ENCODE data around the gene ROBO1. TPM values are rescaled to one million over a fixed set of nuclear protein-coding genes. Genes with fewer than 3 reads are reported as not detected.

ROBO1 gene
- total RNA-seq, 4 donors from 2014 or later: 8.6 to 26.3 (median 16.6) TPM

GRCh38 chr3:78814893-78815562, 952.8 kb downstream of the ROBO1 start:
- no peak for DNase-seq
- 93 to 94% methylated on average over 3 of the region's 3 CpGs for WGBS, 2 donors
- Histone ChIP-seq H3K4me3 (replicated peaks in 1 of 3) (no peak overlapping the region), H3K4me1 (no peaks in the 10 kb centered on the region), H3K9me3 (no peaks in the 10 kb centered on the region), H3K27ac (no peak overlapping the region), H3K36me3 (no peaks in the 10 kb centered on the region), H3K27me3 (no peaks in the 10 kb centered on the region)
- no peak for TF ChIP-seq CTCF (IDR thresholded peaks at IDR 0.05)
- no peak for TF ChIP-seq POLR2A (IDR thresholded peaks at IDR 0.05)
- intact Hi-C loops (cut with DNase I): no loop called here

DNA sequence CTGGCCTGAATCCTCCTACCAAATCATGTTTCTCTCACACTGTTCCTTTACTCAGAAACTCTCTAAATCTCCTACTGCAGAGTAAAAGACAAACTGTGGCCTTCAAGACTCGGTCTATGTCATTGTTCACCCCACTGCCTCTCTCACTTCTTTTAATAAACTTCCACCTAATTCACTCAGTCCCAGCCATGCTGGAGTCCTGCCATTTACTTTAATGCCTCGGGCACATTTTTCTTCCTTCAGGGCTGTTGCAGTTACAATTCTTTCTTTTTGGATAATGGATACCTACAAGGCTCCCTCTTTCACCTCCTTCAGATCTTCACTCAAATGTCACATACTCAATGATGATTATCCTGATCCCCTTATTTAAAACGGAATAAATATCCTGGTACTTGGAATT, 955.6 kb downstream of the ROBO1 start:
- WGBS, 2 donors: 77 to 79% methylated on average over 3 of the region's 3 CpGs
- no peaks in the 10 kb centered on the region for H3K36me3 ChIP-seq
- intact Hi-C loops (cut with DNase I): no loop called here
- H3K27me3 ChIP-seq: no peaks in the 10 kb centered on the region
- no peak overlapping the region for H3K27ac ChIP-seq
- DNase-seq: no peak
- no peak for TF ChIP-seq POLR2A (IDR thresholded peaks at IDR 0.05)
- TF ChIP-seq CTCF (IDR thresholded peaks at IDR 0.05): no peak
- H3K4me1 ChIP-seq: no peaks in the 10 kb centered on the region
- no peaks in the 10 kb centered on the region for H3K9me3 ChIP-seq
- H3K4me3 ChIP-seq (replicated peaks in 1 of 3): no peak overlapping the region

DNA sequence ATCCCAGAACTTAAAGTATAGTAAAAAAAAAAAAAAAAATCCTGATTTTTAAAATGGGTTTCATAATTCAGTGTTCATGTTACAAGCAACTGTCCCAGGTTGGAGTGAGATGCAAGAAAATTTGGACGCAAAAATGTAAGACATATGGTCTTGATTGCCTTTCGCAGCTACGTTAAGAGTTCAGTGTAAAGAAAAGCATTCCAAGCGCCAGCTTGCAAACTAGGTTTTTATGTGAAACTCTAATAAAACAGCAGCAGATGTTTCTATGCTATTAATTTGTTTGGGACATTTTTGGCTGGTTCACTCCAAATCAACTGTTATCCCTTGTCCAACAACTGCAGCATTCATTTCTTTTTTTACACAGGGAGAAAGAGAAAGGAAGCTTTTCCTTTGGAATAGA, 957.8 kb downstream of the ROBO1 start:
- intact Hi-C loops (cut with DNase I): no loop called here
- Histone ChIP-seq H3K9me3 (no peaks in the 10 kb centered on the region), H3K4me3 (replicated peaks in 1 of 3) (no peak overlapping the region), H3K27ac (no peak overlapping the region), H3K36me3 (no peaks in the 10 kb centered on the region), H3K27me3 (no peaks in the 10 kb centered on the region), H3K4me1 (peaks cover 0 to under 1% of the 10 kb centered on the region in 2 donors)
- TF ChIP-seq CTCF (IDR thresholded peaks at IDR 0.05) (no peak), POLR2A (IDR thresholded peaks at IDR 0.05) (no peak)
- WGBS, 2 donors: 79 to 91% methylated on average over 4 of the region's 4 CpGs
- DNase-seq: no peak

- peak; percentile 8 to 9 for DNase-seq
- Histone ChIP-seq H3K36me3 (no peaks in the 10 kb centered on the region), H3K27ac (no peak overlapping the region), H3K4me1 (peaks cover 5% of the 10 kb centered on the region in 2 donors), H3K4me3 (replicated peaks in 1 of 3) (no peak overlapping the region), H3K27me3 (no peaks in the 10 kb centered on the region), H3K9me3 (no peaks in the 10 kb centered on the region)
- intact Hi-C loops (cut with DNase I): no loop called here
- TF ChIP-seq POLR2A (IDR thresholded peaks at IDR 0.05): no peak
- TF ChIP-seq CTCF (IDR thresholded peaks at IDR 0.05): no peak
- 25 to 30% methylated on average over 2 of the region's 2 CpGs for WGBS, 2 donors
Observed at GRCh38 chr3:78804251-78805037, 963.4 kb downstream of the ROBO1 start.

GRCh38 chr3:78802562-78802930, 965.3 kb downstream of the ROBO1 start:
- Histone ChIP-seq H3K4me3 (replicated peaks in 1 of 3) (no peak overlapping the region), H3K27me3 (no peaks in the 10 kb centered on the region), H3K27ac (no peak overlapping the region), H3K4me1 (peaks cover 5% of the 10 kb centered on the region in 2 donors), H3K36me3 (no peaks in the 10 kb centered on the region), H3K9me3 (no peaks in the 10 kb centered on the region)
- no peak for DNase-seq
- WGBS, 2 donors: 96 to 97% methylated on average over 1 of the region's 1 CpG
- TF ChIP-seq CTCF (IDR thresholded peaks at IDR 0.05): no peak
- TF ChIP-seq POLR2A (IDR thresholded peaks at IDR 0.05): no peak
- intact Hi-C loops (cut with DNase I): no loop called here

All from thyroid gland (tissue), 4 donors.